Heart left ventricle (tissue), 13 donors: Measurements from ENCODE around the gene MRE11.

Experiments
- CTCF ChIP-seq, 12 donors: fragments of 200-600 bp; sonication (generic) in 4 of 12; IDR thresholded peaks; one replicate each; pipeline versions ENCODE4 v1.5.0 to v1.8.0; 2018 to 2022; ENCODE audit warnings: antibody characterized with exemption in 12 of 12, mild to moderate bottlenecking in 5 of 12
- POLR2A ChIP-seq, 2 donors: fragments of 450-650 bp; IDR thresholded peaks; one replicate each; pipeline ENCODE4 v1.6.1; 2017; ENCODE audit warnings: antibody characterized with exemption in 2 of 2, mild to moderate bottlenecking in 2 of 2, moderate library complexity in 2 of 2
- donor health status: ischemic (EF 13 %, LVEDD 7.1; RV severe dilation, severe dysfunction).
- donor health status: DM: no; HTN: yes; CAD: no.
- donor health status: DM: no; HTN: no; CAD: no.
- donor health status: ischemic (EF 25% LVEDD 6.9; RV normal size, moderate dysfunction).
- donor health status: ischemic (EF 25% LVEDD 5.7; RV mildly dilated, moderate dysfunction).
- donor health status: ischemic (EF 35%, LVEDD 5.7; RV mildly dilated, moderate dysfunction).
- donor health status: nonischemic (EF 11% LVEDD 7.7; RV severe dilation, severe dysfunction).
- donor health status: DM: yes; HTN: yes; CAD: no.
- donor health status: PGD.
- donor health status: ischemic (EF 29% LVEDD 5.4; RV normal size, mild dysfunction).
- donor health status: nonischemic (EF 23%, LVEDD 6.1; RV moderate dilation, normal function).

- no peak for TF ChIP-seq CTCF (IDR thresholded peaks at IDR 0.05)
- no peak for TF ChIP-seq POLR2A (IDR thresholded peaks at IDR 0.05)
Observed at GRCh38 chr11:94481342-94481741, 12.3 kb downstream of the MRE11 start.
